ENCODE data around the gene TMEM150C. TPM values are rescaled to one million over a fixed set of nuclear protein-coding genes. Genes with fewer than 3 reads are reported as not detected.

TMEM150C gene
- total and polyA plus RNA-seq, 2 of the 8 experiments (the other 6 are each of a cell fraction or from before 2014, with no cell fraction given) = 1.5 to 1.7 TPM

DNA sequence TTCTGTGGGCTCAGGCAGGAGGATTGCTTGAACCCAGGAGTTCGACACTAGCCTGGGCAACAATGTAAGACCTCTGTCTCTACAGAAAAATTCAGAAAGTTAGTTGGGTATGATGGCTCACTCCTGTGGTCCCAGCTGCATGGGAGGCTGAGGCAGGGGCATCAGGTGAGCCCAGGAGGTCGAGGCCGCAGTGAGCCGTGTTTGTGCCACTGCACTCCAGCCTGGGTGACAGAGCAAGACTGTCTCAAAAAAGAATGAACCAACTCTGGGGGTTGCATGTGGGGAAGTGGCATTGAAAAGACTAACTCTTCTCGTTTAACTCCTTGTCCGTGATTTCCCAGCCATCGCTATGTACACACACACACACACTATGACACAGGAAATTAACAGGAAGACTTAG is 104.5 kb downstream of the TMEM150C start:
- no peak overlapping the region for H3K4ac ChIP-seq (replicated peaks; ENCODE audit: insufficient read length, low read depth, low read length)
- H3K79me1 ChIP-seq (ENCODE audit: low read depth, low read length) = peaks cover 3% of the 10 kb centered on the region; the same call in 1 of the 2 replicates
- H3K4me2 ChIP-seq (ENCODE audit: insufficient read depth in 1 of 2, low read depth in 2 of 2, low read length in 2 of 2) = no peak overlapping the region
- no peak overlapping the region for H4K8ac ChIP-seq (ENCODE audit: extremely low read depth, insufficient read depth, low read length)
- no peak overlapping the region for H3K18ac ChIP-seq (ENCODE audit: extremely low read depth, low read length)
- H3K27me3 ChIP-seq (replicated peaks in 1 of 4; ENCODE audit: control insufficient read depth in 3 of 4, extremely low read depth in 1 of 4, insufficient read depth in 3 of 4, low read length in 3 of 4) = no peaks in the 10 kb centered on the region
- WGBS, 2 experiments (ENCODE audit: extremely low coverage in 1 of 2, insufficient coverage in 1 of 2, insufficient read length in 1 of 2, insufficient replicate concordance in 2 of 2, low coverage in 1 of 2, low lambda C conversion rate in 2 of 2, missing lambda C conversion rate in 1 of 2) = 92% methylated on average over 7 of the region's 7 CpGs; no CpG with 5 or more reads in 1 of the 2 experiments
- TF ChIP-seq HDAC2 (IDR thresholded peaks at IDR 0.05; ENCODE audit: borderline replicate concordance in 1 of 2, low read depth in 2 of 2, low read length in 2 of 2) (no peak), MAFK (IDR thresholded peaks at IDR 0.05; ENCODE audit: low read depth, low read length) (no peak), BCL11A (IDR thresholded peaks at IDR 0.05; ENCODE audit: low read depth in 2 of 2, low read length in 2 of 2) (no peak), RAD21 (IDR thresholded peaks at IDR 0.05 in 1 of 2, conservative IDR thresholded peaks at IDR 0.05 in 1 of 2; ENCODE audit: low read depth in 2 of 2, low read length in 2 of 2) (no peak), SIX5 (IDR thresholded peaks at IDR 0.05; ENCODE audit: low read depth, low read length) (no peak)
- H3K36me3 ChIP-seq (ENCODE audit: control insufficient read depth in 2 of 4, insufficient read depth in 4 of 4, low read length in 3 of 4) = peaks cover 17 to 74% (median 48%) of the 10 kb centered on the region in 4 experiments
- CTCF ChIA-PET (ENCODE audit: partially characterized antibody) = interaction anchor here (2.1 kb wide), 1 partner anchor 282 kb away, joined by 6 read pairs; no protein-coding TSS in a partner anchor
- H4K20me1 ChIP-seq (replicated peaks in 1 of 2; ENCODE audit: control insufficient read depth in 1 of 2, insufficient read depth in 2 of 2, low read length in 2 of 2) = peaks cover 0 to 2% of the 10 kb centered on the region in 2 experiments
- H2BK20ac ChIP-seq (ENCODE audit: low read length) = no peak overlapping the region
- H3K4me1 ChIP-seq (replicated peaks in 1 of 4; ENCODE audit: control insufficient read depth in 3 of 4, insufficient read depth in 4 of 4, low read length in 3 of 4) = peaks cover 0 to 2% (median 0%) of the 10 kb centered on the region in 4 experiments; a peak in 1 of 7 replicates
- H3K4me3 ChIP-seq (ENCODE audit: extremely low read depth in 1 of 4, insufficient read depth in 2 of 4, low read depth in 3 of 4, low read length in 4 of 4) = no peak overlapping the region
- H2BK12ac ChIP-seq (ENCODE audit: low read depth, low read length) = no peak overlapping the region
- H2BK5ac ChIP-seq (ENCODE audit: low read depth, low read length) = no peak overlapping the region
- no peak overlapping the region for H3K14ac ChIP-seq (ENCODE audit: insufficient read length)
- no peak overlapping the region for H2BK120ac ChIP-seq (replicated peaks; ENCODE audit: low read depth, low read length)
- FAIRE-seq (no peak), DNase-seq (ENCODE audit: low read depth in 1 of 2, low spot score in 2 of 2) (no peak)
- H2AFZ ChIP-seq (ENCODE audit: low read length) = no peak overlapping the region
- H3K9ac ChIP-seq (replicated peaks in 1 of 4; ENCODE audit: extremely low read depth in 1 of 4, low read depth in 3 of 4, low read length in 3 of 4) = no peak overlapping the region
- no peak overlapping the region for H4K5ac ChIP-seq (ENCODE audit: insufficient read length, low read depth, low read length)
- H2BK15ac ChIP-seq (ENCODE audit: low read length) = no peak overlapping the region
- no peaks in the 10 kb centered on the region for H3K9me3 ChIP-seq (ENCODE audit: insufficient read depth in 2 of 2, low read depth in 1 of 2, low read length in 1 of 2)
- no peak overlapping the region for H4K91ac ChIP-seq (replicated peaks; ENCODE audit: insufficient read length, low read length)
- no peaks in the 10 kb centered on the region for H3K23me2 ChIP-seq (ENCODE audit: low read depth, low read length)
- no peak overlapping the region for H3K23ac ChIP-seq (ENCODE audit: insufficient read length)
- H3K27ac ChIP-seq (ENCODE audit: low read depth, low read length) = no peak overlapping the region
- peaks cover 0 to 12% of the 10 kb centered on the region in 2 experiments; a peak in 2 of 4 replicates for H3K79me2 ChIP-seq (ENCODE audit: control insufficient read depth in 1 of 2, insufficient read depth in 2 of 2, low read length in 2 of 2)
- POLR2A ChIA-PET (ENCODE audit: partially characterized antibody) = no interaction called here
- H2AK5ac ChIP-seq (ENCODE audit: low read depth, low read length) = no peak overlapping the region
- H3K56ac ChIP-seq (replicated peaks; ENCODE audit: insufficient read length, low read depth, low read length) = no peak overlapping the region

Data from H1 (cell line).